Measurements from ENCODE around the gene PARP11.

The PARP11 gene

DNA sequence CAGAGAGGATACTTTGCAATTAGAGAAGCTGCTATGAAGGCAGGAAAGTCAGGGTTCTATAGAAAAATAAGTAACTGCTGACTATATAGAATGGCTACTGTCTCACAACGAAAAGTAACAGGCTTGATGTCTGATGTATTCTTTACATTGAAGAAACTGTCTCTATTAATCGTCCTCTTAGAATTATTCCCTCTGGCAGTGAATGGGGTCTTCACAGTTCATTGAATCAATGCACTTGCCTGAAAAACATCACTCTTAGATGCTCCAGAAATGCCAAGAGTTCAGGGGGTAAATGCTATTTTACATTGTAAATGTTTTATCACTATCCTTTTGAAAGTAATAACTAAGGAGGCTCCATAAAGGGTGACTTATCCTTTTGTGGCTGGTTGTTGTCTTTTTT, 82.6 kb downstream of the PARP11 start:
- H3K27me3 ChIP-seq (ENCODE audit: insufficient read depth, poor library complexity, severe bottlenecking): no peaks in the 10 kb centered on the region
- no peak for DNase-seq (ENCODE audit: low read depth in 1 of 2, low spot score in 1 of 2)
- H3K4me3 ChIP-seq (replicated peaks; ENCODE audit: insufficient read depth, low read length): no peak overlapping the region
- H3K27ac ChIP-seq (replicated peaks): no peak overlapping the region
- no peak for TF ChIP-seq SPI1 (IDR thresholded peaks at IDR 0.05; ENCODE audit: borderline replicate concordance, low read depth)
- TF ChIP-seq, protein P1, sequence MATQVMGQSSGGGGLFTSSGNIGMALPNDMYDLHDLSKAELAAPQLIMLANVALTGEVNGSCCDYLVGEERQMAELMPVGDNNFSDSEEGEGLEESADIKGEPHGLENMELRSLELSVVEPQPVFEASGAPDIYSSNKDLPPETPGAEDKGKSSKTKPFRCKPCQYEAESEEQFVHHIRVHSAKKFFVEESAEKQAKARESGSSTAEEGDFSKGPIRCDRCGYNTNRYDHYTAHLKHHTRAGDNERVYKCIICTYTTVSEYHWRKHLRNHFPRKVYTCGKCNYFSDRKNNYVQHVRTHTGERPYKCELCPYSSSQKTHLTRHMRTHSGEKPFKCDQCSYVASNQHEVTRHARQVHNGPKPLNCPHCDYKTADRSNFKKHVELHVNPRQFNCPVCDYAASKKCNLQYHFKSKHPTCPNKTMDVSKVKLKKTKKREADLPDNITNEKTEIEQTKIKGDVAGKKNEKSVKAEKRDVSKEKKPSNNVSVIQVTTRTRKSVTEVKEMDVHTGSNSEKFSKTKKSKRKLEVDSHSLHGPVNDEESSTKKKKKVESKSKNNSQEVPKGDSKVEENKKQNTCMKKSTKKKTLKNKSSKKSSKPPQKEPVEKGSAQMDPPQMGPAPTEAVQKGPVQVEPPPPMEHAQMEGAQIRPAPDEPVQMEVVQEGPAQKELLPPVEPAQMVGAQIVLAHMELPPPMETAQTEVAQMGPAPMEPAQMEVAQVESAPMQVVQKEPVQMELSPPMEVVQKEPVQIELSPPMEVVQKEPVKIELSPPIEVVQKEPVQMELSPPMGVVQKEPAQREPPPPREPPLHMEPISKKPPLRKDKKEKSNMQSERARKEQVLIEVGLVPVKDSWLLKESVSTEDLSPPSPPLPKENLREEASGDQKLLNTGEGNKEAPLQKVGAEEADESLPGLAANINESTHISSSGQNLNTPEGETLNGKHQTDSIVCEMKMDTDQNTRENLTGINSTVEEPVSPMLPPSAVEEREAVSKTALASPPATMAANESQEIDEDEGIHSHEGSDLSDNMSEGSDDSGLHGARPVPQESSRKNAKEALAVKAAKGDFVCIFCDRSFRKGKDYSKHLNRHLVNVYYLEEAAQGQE (IDR thresholded peaks at IDR 0.05; ENCODE audit: insufficient replicate concordance, low read depth): no peak
- TF ChIP-seq POLR2AphosphoS5 (IDR thresholded peaks at IDR 0.05; ENCODE audit: low read depth): no peak

DNA sequence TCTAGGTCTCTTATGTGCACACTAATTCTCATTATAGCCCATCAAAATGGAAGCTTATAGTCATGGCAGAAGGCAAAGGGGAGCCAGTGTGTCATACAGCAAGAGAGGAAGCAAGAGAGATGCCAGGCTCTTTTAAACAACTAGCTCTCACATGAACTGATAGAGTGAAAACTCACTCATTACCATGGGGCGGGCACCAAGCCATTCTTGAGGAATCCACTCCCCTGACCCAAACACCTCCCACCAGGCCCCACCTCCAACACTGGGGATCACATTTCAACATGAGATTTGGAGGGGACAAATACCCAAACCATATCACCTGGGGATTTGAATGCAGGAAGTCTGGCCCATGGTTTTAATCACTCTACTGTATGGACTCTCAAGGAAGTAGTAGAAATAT, 83.4 kb downstream of the PARP11 start:
- Histone ChIP-seq H3K27me3 (ENCODE audit: insufficient read depth, poor library complexity, severe bottlenecking) (no peaks in the 10 kb centered on the region), H3K4me3 (replicated peaks; ENCODE audit: insufficient read depth, low read length) (no peak overlapping the region), H3K27ac (replicated peaks) (no peak overlapping the region)
- TF ChIP-seq POLR2AphosphoS5 (IDR thresholded peaks at IDR 0.05; ENCODE audit: low read depth) (no peak), SPI1 (IDR thresholded peaks at IDR 0.05; ENCODE audit: borderline replicate concordance, low read depth) (no peak), GABPA (IDR thresholded peaks at IDR 0.05; ENCODE audit: low read depth) (no peak)
- DNase-seq (ENCODE audit: low read depth in 1 of 2, low spot score in 1 of 2): no peak

DNA sequence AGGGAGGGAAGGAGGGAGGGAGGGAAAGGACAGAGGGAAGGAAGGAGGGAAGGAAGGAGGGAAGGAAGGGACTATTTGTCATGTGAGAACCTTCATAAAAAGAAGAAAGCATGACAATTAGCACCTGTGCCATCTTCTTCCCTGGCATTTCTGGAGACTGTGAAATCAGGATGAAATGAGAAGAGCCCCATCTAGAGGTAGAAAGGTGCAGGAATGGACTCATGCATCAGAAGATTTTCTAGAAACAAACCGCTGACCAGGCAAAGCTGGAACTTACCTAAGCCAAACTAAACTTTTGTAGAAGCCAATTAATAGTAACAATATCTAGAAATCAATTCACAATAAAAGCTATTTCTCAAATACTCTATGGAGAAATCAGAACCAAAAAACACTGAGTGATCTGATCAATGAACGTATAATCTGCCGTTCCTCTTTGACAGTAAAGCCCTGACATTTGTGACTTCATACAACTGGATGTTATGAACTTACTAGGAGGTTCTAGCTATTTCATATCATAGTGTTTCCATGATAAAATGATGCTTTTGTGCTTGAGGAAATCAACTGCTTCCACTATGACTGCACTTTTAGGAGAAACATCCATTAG, 95.9 kb downstream of the PARP11 start:
- H3K27ac ChIP-seq (replicated peaks): no peak overlapping the region
- no peak overlapping the region for H3K4me3 ChIP-seq (replicated peaks; ENCODE audit: insufficient read depth, low read length)
- TF ChIP-seq, protein P1 (IDR thresholded peaks at IDR 0.05; ENCODE audit: insufficient replicate concordance, low read depth): no peak
- no peak for TF ChIP-seq GABPA (IDR thresholded peaks at IDR 0.05; ENCODE audit: low read depth)
- TF ChIP-seq, protein P2, sequence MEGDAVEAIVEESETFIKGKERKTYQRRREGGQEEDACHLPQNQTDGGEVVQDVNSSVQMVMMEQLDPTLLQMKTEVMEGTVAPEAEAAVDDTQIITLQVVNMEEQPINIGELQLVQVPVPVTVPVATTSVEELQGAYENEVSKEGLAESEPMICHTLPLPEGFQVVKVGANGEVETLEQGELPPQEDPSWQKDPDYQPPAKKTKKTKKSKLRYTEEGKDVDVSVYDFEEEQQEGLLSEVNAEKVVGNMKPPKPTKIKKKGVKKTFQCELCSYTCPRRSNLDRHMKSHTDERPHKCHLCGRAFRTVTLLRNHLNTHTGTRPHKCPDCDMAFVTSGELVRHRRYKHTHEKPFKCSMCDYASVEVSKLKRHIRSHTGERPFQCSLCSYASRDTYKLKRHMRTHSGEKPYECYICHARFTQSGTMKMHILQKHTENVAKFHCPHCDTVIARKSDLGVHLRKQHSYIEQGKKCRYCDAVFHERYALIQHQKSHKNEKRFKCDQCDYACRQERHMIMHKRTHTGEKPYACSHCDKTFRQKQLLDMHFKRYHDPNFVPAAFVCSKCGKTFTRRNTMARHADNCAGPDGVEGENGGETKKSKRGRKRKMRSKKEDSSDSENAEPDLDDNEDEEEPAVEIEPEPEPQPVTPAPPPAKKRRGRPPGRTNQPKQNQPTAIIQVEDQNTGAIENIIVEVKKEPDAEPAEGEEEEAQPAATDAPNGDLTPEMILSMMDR (IDR thresholded peaks at IDR 0.05; ENCODE audit: insufficient read depth, low read length): peak; percentile 64
- H3K27me3 ChIP-seq (ENCODE audit: insufficient read depth, poor library complexity, severe bottlenecking): no peaks in the 10 kb centered on the region
- DNase-seq (ENCODE audit: low read depth in 1 of 2, low spot score in 1 of 2): peak in 1 of 2 experiments; percentile 33

DNA sequence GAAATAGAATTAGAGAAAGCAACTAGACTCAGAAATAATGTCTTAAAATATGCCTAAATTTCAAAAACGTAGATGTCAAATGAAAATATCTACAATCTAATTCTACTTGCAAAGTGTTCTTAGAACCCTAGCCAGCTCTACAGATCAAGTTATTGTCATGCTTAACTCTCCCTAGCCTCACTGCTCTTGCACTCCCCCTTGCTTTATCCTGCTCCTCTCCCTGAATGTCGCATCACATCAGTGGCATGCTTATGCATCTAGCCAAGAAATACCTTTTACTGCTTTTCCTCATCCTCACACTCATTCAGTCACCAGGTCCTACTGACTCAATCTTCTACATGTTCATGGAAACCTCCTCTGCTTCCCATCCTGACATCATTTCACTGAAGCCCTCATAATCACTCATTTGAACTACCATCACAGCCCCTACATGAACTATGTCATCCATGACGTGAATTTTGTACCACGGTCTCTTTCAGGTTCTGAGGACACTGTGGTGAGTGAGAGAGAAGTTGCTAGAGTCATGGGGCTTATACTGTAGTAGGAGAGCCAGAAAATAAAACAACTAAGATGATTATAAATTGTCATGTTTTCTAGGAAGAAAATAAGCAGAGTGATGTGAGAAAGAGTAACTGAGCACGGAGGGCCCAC, 97.7 kb downstream of the PARP11 start:
- DNase-seq (ENCODE audit: low read depth in 1 of 2, low spot score in 1 of 2): no peak
- TF ChIP-seq, protein P1 (IDR thresholded peaks at IDR 0.05; ENCODE audit: insufficient replicate concordance, low read depth): no peak
- TF ChIP-seq GABPA (IDR thresholded peaks at IDR 0.05; ENCODE audit: low read depth) (no peak), POLR2AphosphoS5 (IDR thresholded peaks at IDR 0.05; ENCODE audit: low read depth) (no peak), SPI1 (IDR thresholded peaks at IDR 0.05; ENCODE audit: borderline replicate concordance, low read depth) (no peak)
- TF ChIP-seq, protein P2 (IDR thresholded peaks at IDR 0.05; ENCODE audit: insufficient read depth, low read length): no peak
- Histone ChIP-seq H3K27me3 (ENCODE audit: insufficient read depth, poor library complexity, severe bottlenecking) (no peaks in the 10 kb centered on the region), H3K4me3 (replicated peaks; ENCODE audit: insufficient read depth, low read length) (no peak overlapping the region), H3K27ac (replicated peaks) (no peak overlapping the region)
